DMS53 treated with DMSO at 0.1 percent for 48 hours (cell line): ENCODE results near the gene PDZD4.
"Not testable (repeated sequence)": the region's sequence is repeated elsewhere in the genome, so short reads cannot be mapped to it uniquely, and the experiment has no call there.

Source experiments
- DNase-seq: peaks from one replicate; lab custom pipeline; 2025; ENCODE audit not compliant: unreplicated experiment; lab: John Stamatoyannopoulos, UW

Gene PDZD4

GRCh38 chrX:153836921-153837320, 6.6 kb upstream of the PDZD4 start:
- no peak for DNase-seq

GRCh38 chrX:153832728-153833127, 2.4 kb upstream of the PDZD4 start:
- DNase-seq: no peak

- DNase-seq: no peak
Measured at GRCh38 chrX:153831429-153832150, 1.2 kb upstream of the PDZD4 start.

GRCh38 chrX:153830640-153831428, 490 bp upstream of the PDZD4 start:
- DNase-seq: no peak

GRCh38 chrX:153829549-153829798, 870 bp downstream of the PDZD4 start:
- DNase-seq: no peak

- DNase-seq: no peak
Measured at GRCh38 chrX:153828723-153829548, 1.4 kb downstream of the PDZD4 start.

- DNase-seq: no peak
Measured at GRCh38 chrX:153828308-153828707, 2.0 kb downstream of the PDZD4 start.

GRCh38 chrX:153827903-153828302, 2.4 kb downstream of the PDZD4 start:
- no peak for DNase-seq

GRCh38 chrX:153827016-153827415, 3.3 kb downstream of the PDZD4 start:
- no peak for DNase-seq

- DNase-seq: no peak
Measured at GRCh38 chrX:153825042-153825441, 5.3 kb downstream of the PDZD4 start.

GRCh38 chrX:153824348-153824747, 6.0 kb downstream of the PDZD4 start:
- no peak for DNase-seq

GRCh38 chrX:153821066-153821465, 9.3 kb downstream of the PDZD4 start:
- DNase-seq: no peak

- DNase-seq: no peak
Measured at GRCh38 chrX:153820601-153821000, 9.7 kb downstream of the PDZD4 start.

GRCh38 chrX:153819384-153820040, 10.8 kb downstream of the PDZD4 start:
- DNase-seq: no peak

- DNase-seq: no peak
Measured at GRCh38 chrX:153818571-153819383, 11.6 kb downstream of the PDZD4 start.

GRCh38 chrX:153818064-153818463, 12.3 kb downstream of the PDZD4 start:
- DNase-seq: not testable (repeated sequence)

- DNase-seq: no peak
Measured at GRCh38 chrX:153816831-153817690, 13.3 kb downstream of the PDZD4 start.

GRCh38 chrX:153814591-153815315, 15.6 kb downstream of the PDZD4 start:
- DNase-seq: no peak

- DNase-seq: no peak
Measured at GRCh38 chrX:153813161-153813560, 17.2 kb downstream of the PDZD4 start.
